Medulla oblongata (tissue), 1 donor: Measurements from ENCODE around the gene RPL26.

Source experiments
- DNase-seq: peaks from one replicate; pipeline ENCODE4 v3.0.0-alpha.2; 2015; ENCODE audit errors: extremely low spot score

RPL26 gene

GRCh38 chr17:8383143-8383822 lies at the start of gene RPL26:
Gene RPL26, minus strand, starts transcription at chr17:8383193. Its CDS starts 883 bp downstream, at chr17:8382310.
- DNase-seq: peak; percentile 100

GRCh38 chr17:8430966-8431365 lies 48.0 kb upstream of the RPL26 start:
- DNase-seq: peak; percentile 42

GRCh38 chr17:8426802-8427201 lies 43.8 kb upstream of the RPL26 start:
- DNase-seq: no peak

GRCh38 chr17:8426094-8426720 lies 43.2 kb upstream of the RPL26 start:
- no peak for DNase-seq

- DNase-seq: no peak
Observed at GRCh38 chr17:8421571-8421970, 38.6 kb upstream of the RPL26 start.

GRCh38 chr17:8420041-8420934 lies 37.3 kb upstream of the RPL26 start:
- DNase-seq: peak; percentile 67

- DNase-seq: no peak
Observed at GRCh38 chr17:8419305-8419704, 36.3 kb upstream of the RPL26 start.

GRCh38 chr17:8418471-8418870 lies 35.5 kb upstream of the RPL26 start:
- DNase-seq: no peak

GRCh38 chr17:8417806-8418205 lies 34.8 kb upstream of the RPL26 start:
- no peak for DNase-seq

- DNase-seq: no peak
Observed at GRCh38 chr17:8413938-8414337, 30.9 kb upstream of the RPL26 start.

- DNase-seq: no peak
Observed at GRCh38 chr17:8413328-8413727, 30.3 kb upstream of the RPL26 start.

GRCh38 chr17:8412089-8412488 lies 29.1 kb upstream of the RPL26 start:
- DNase-seq: no peak

- no peak for DNase-seq
Observed at GRCh38 chr17:8410883-8411238, 27.9 kb upstream of the RPL26 start.

GRCh38 chr17:8409966-8410882 lies 27.2 kb upstream of the RPL26 start:
- peak; percentile 96 for DNase-seq

GRCh38 chr17:8408371-8408770 lies 25.4 kb upstream of the RPL26 start:
- DNase-seq: no peak

GRCh38 chr17:8406174-8406573 lies 23.2 kb upstream of the RPL26 start:
- no peak for DNase-seq

- DNase-seq: no peak
Observed at GRCh38 chr17:8405499-8406016, 22.6 kb upstream of the RPL26 start.

- no peak for DNase-seq
Observed at GRCh38 chr17:8402921-8403536, 20.0 kb upstream of the RPL26 start.

GRCh38 chr17:8401107-8401506 lies 18.1 kb upstream of the RPL26 start:
- DNase-seq: no peak

GRCh38 chr17:8398980-8399379 lies 16.0 kb upstream of the RPL26 start:
- no peak for DNase-seq

- no peak for DNase-seq
Observed at GRCh38 chr17:8397636-8398035, 14.6 kb upstream of the RPL26 start, which contains the start of gene RNF222. Gene RNF222, minus strand, starts transcription at chr17:8397827. Its CDS starts 4,366 bp downstream, at chr17:8393461.
